Bone marrow (tissue), 2 donors: ENCODE data around the gene ABCF3.
"Not testable (repeated sequence)": the region's sequence is repeated elsewhere in the genome, so short reads cannot be mapped to it uniquely, and the experiment has no call there.

Source experiments
- DNase-seq, 2 donors: peaks; one replicate each; lab custom pipeline; 2025; lab: John Stamatoyannopoulos, UW

The ABCF3 gene

GRCh38 chr3:184186184-184186901 lies at the start of gene ABCF3:
ABCF3 (plus strand) TSS chr3:184186199; CDS start chr3:184186208, 9 bp downstream.
- no peak for DNase-seq

GRCh38 chr3:184140436-184140835 lies 45.6 kb upstream of the ABCF3 start:
- DNase-seq: no peak

GRCh38 chr3:184142199-184142598 lies 43.8 kb upstream of the ABCF3 start:
- no peak for DNase-seq

- DNase-seq: no peak
Observed at GRCh38 chr3:184143327-184143726, 42.7 kb upstream of the ABCF3 start.

GRCh38 chr3:184144505-184144904 lies 41.5 kb upstream of the ABCF3 start:
- DNase-seq: no peak

GRCh38 chr3:184145111-184145524 lies 40.9 kb upstream of the ABCF3 start:
- DNase-seq: no peak

GRCh38 chr3:184145751-184146270 lies 40.2 kb upstream of the ABCF3 start:
- no peak for DNase-seq

GRCh38 chr3:184148076-184148475 lies 37.9 kb upstream of the ABCF3 start:
- DNase-seq: no peak

GRCh38 chr3:184149123-184149522 lies 36.9 kb upstream of the ABCF3 start:
- DNase-seq: no peak

GRCh38 chr3:184149770-184150169 lies 36.2 kb upstream of the ABCF3 start:
- not testable (repeated sequence) for DNase-seq

GRCh38 chr3:184154885-184155643 lies 30.9 kb upstream of the ABCF3 start, which contains the start of gene DVL3:
DVL3 (plus strand) TSS chr3:184155377; CDS start chr3:184155636, 259 bp downstream.
- DNase-seq: peak in 1 of 2 donors; percentile 58

GRCh38 chr3:184155644-184156521 lies 30.1 kb upstream of the ABCF3 start:
- peak in 1 of 2 donors; percentile 58 for DNase-seq

- DNase-seq: no peak
Observed at GRCh38 chr3:184156522-184156955, 29.5 kb upstream of the ABCF3 start.

GRCh38 chr3:184157206-184157605 lies 28.8 kb upstream of the ABCF3 start:
- DNase-seq: no peak

- DNase-seq: no peak
Observed at GRCh38 chr3:184158404-184158803, 27.6 kb upstream of the ABCF3 start.

- DNase-seq: no peak
Observed at GRCh38 chr3:184160456-184160855, 25.5 kb upstream of the ABCF3 start.

GRCh38 chr3:184162571-184163070 lies 23.4 kb upstream of the ABCF3 start:
- DNase-seq: not testable (repeated sequence)

GRCh38 chr3:184164648-184165330 lies 21.2 kb upstream of the ABCF3 start:
- DNase-seq: no peak

GRCh38 chr3:184165543-184165942 lies 20.5 kb upstream of the ABCF3 start:
- DNase-seq: no peak

- no peak for DNase-seq
Observed at GRCh38 chr3:184166671-184167070, 19.3 kb upstream of the ABCF3 start.

- no peak for DNase-seq
Observed at GRCh38 chr3:184167786-184168185, 18.2 kb upstream of the ABCF3 start.
